Endothelial cell of umbilical vein (primary cell): ENCODE results near the gene ZNF283. TPM values are rescaled to one million over a fixed set of nuclear protein-coding genes. Genes with fewer than 3 reads are reported as not detected.

Experiments used
- BruUV-seq: library from RNA; stranded (reverse); fragments of 400-500 nt; replicated peaks from 2 replicates; lab custom pipeline; 2021; lab: Mats Ljungman, UMichigan
- CTCF ChIA-PET: fragments of 300-600, 350-600 bp; sonication (Branson Sonifier 250); formaldehyde crosslinking; loops from one replicate; lab custom pipeline; 2021; ENCODE audit warnings: antibody characterized with exemption, inconsistent platforms; lab: Charles Lee
- POLR2A ChIA-PET: fragments of 300-600, 350-600 bp; sonication (Branson Sonifier 250); formaldehyde crosslinking; loops from one replicate; lab custom pipeline; 2021; ENCODE audit warnings: antibody characterized with exemption, inconsistent platforms; lab: Charles Lee
- DNase-seq: peaks from one replicate; pipeline ENCODE4 v3.0.0-alpha.2; 2011; ENCODE audit warnings: low read depth, low spot score
- FAIRE-seq: peaks from 2 replicates; lab custom pipeline; 2011; peaks lifted over from hg19 to GRCh38; lab: Jason Lieb, UNC
- H2AFZ ChIP-seq: 2 replicates; pipeline ENCODE4 v1.6.0; 2012; ENCODE audit warnings: low read depth, low read length, control low read depth, inconsistent platforms
- H3K27ac ChIP-seq: 2 replicates; pipeline ENCODE4 v1.5.1; 2011; ENCODE audit warnings: low read depth, mild to moderate bottlenecking, control low read depth, low read length, moderate library complexity; ENCODE audit not compliant: insufficient read depth
- H3K27me3 ChIP-seq, 2 experiments: 2 replicates each; pipeline versions ENCODE4 v1.6.0 to v1.6.1; 2011; ENCODE audit warnings: low read length in 2 of 2, mixed read lengths in 1 of 2; ENCODE audit not compliant: control insufficient read depth in 2 of 2, insufficient read depth in 2 of 2
- H3K36me3 ChIP-seq, 2 experiments: 2 replicates in 1 of 2; 3 replicates in 1 of 2; pipeline ENCODE4 v1.5.1; 2011; ENCODE audit warnings: low read length in 2 of 2, mild to moderate bottlenecking in 1 of 2, moderate library complexity in 1 of 2; ENCODE audit not compliant: control insufficient read depth in 2 of 2, insufficient read depth in 2 of 2; ENCODE audit errors: extremely low read depth in 1 of 2
- H3K4me1 ChIP-seq: 3 replicates; pipeline ENCODE4 v1.5.1; 2011; ENCODE audit warnings: mild to moderate bottlenecking, low read length; ENCODE audit not compliant: control insufficient read depth, insufficient read depth; ENCODE audit errors: extremely low read depth
- H3K4me2 ChIP-seq: 2 replicates; pipeline ENCODE4 v1.6.1; 2011; ENCODE audit warnings: low read length, control low read depth, mixed read lengths; ENCODE audit not compliant: insufficient read depth
- H3K4me3 ChIP-seq, 3 experiments: fragments of 200-600 bp in 1 of 3; sonication (generic), shearing (Covaris generic) in 1 of 3; replicated peaks in 1 of 3; 2 replicates each; pipeline ENCODE4 v1.5.1; 2011 to 2016; ENCODE audit warnings: control low read depth in 3 of 3, low read length in 3 of 3, mild to moderate bottlenecking in 2 of 3, inconsistent platforms in 1 of 3, low read depth in 1 of 3, moderate library complexity in 1 of 3; ENCODE audit not compliant: insufficient read depth in 1 of 3
- H3K79me2 ChIP-seq: 2 replicates; pipeline ENCODE4 v1.6.0; 2012; ENCODE audit warnings: low read length, inconsistent platforms; ENCODE audit not compliant: control insufficient read depth, insufficient read depth
- H3K9ac ChIP-seq: replicated peaks from 2 replicates; pipeline ENCODE3; 2011; ENCODE audit warnings: low read length, control low read depth; ENCODE audit not compliant: insufficient read depth; ENCODE audit errors: extremely low read depth
- H3K9me1 ChIP-seq: replicated peaks from 3 replicates; pipeline ENCODE4 v1.6.0; 2011; ENCODE audit warnings: mild to moderate bottlenecking, low read length; ENCODE audit not compliant: control insufficient read depth, insufficient read depth; ENCODE audit errors: extremely low read depth
- H3K9me3 ChIP-seq: replicated peaks from 2 replicates; pipeline ENCODE4 v1.5.1; 2012; ENCODE audit warnings: low read length, inconsistent platforms; ENCODE audit not compliant: control insufficient read depth, insufficient read depth
- H4K20me1 ChIP-seq: replicated peaks from 2 replicates; pipeline ENCODE3; 2011; ENCODE audit warnings: mild to moderate bottlenecking, low read length; ENCODE audit not compliant: control insufficient read depth, insufficient read depth; ENCODE audit errors: extremely low read depth
- EZH2 ChIP-seq: IDR thresholded peaks from 2 replicates; pipeline ENCODE4 v1.6.1; 2012; ENCODE audit warnings: borderline replicate concordance, low read depth, mild to moderate bottlenecking, moderate library complexity, low read length, inconsistent platforms; ENCODE audit not compliant: severe bottlenecking
- FOS ChIP-seq: IDR thresholded peaks from 2 replicates; pipeline ENCODE4 v1.6.1; 2011; ENCODE audit warnings: mild to moderate bottlenecking, low read length, moderate library complexity, borderline replicate concordance; ENCODE audit not compliant: insufficient read depth
- GATA2 ChIP-seq: IDR thresholded peaks from 2 replicates; pipeline ENCODE4 v1.7.0; 2011; ENCODE audit warnings: low read depth, mild to moderate bottlenecking, moderate library complexity, mixed read lengths, low read length; ENCODE audit not compliant: insufficient read length, insufficient read depth
- JUN ChIP-seq: IDR thresholded peaks from 2 replicates; pipeline ENCODE4 v1.6.1; 2011; ENCODE audit warnings: borderline replicate concordance, low read depth; ENCODE audit not compliant: insufficient read length, insufficient read depth
- MYC ChIP-seq: IDR thresholded peaks from one replicate; pipeline ENCODE4 v1.6.1; 2011; ENCODE audit warnings: mild to moderate bottlenecking, low read depth, low read length
- POLR2A ChIP-seq: IDR thresholded peaks from 2 replicates; pipeline ENCODE4 v1.6.1; 2012; ENCODE audit warnings: low read depth, mild to moderate bottlenecking, control low read depth, low read length
- POLR2AphosphoS5 ChIP-seq: IDR thresholded peaks from 2 replicates; pipeline ENCODE4 v1.6.1; 2012; ENCODE audit warnings: low read depth, mild to moderate bottlenecking, control low read depth, low read length, moderate library complexity; ENCODE audit not compliant: insufficient read depth
- dilution Hi-C: fragments of 300-500 bp; cut with MboI; formaldehyde crosslinking; loops from one replicate; pipeline ENCODE4 v1.15.0; 2019; ENCODE audit warnings: low sequenced_read_pairs; ENCODE audit not compliant: extremely low pct_ligation_motif_present
- intact Hi-C: fragments of 100-400 bp; cut with micrococcal nuclease; formaldehyde crosslinking; loops from one replicate; pipeline ENCODE4 v1.10.0; 2022
- polyA plus RNA-seq, 4 experiments: library from polyadenylated mRNA; depleted of rRNA in 3 of 4; stranded (reverse) in 3 of 4; unstranded in 1 of 4; fragments of >200 nt; gene quantifications; 2 replicates each; pipeline versions ENCODE4 v1.2.1 to v1.2.3, GENCODE V29; 2011 to 2012; ENCODE audit warnings: missing spikeins in 1 of 4
- total RNA-seq: library from RNA; stranded (reverse); gene quantifications from 2 replicates; pipeline ENCODE4 v1.2.3, GENCODE V29; 2021
- TF ChIP-seq, protein P1 (sequence below): IDR thresholded peaks from 2 replicates; pipeline ENCODE4 v1.6.1; 2011; ENCODE audit not compliant: insufficient read depth, insufficient read length
- TF ChIP-seq, protein P2 (sequence below), 2 donors: IDR thresholded peaks; 1 replicate in 1 of 2; 2 replicates in 1 of 2; pipeline ENCODE4 v1.5.1; 2011; ENCODE audit warnings: low read length in 2 of 2, mild to moderate bottlenecking in 2 of 2, moderate library complexity in 2 of 2, control low read depth in 1 of 2, inconsistent platforms in 1 of 2, low read depth in 1 of 2; ENCODE audit not compliant: insufficient read depth in 1 of 2; ENCODE audit errors: extremely low read depth in 1 of 2

Gene ZNF283
- total and polyA plus RNA-seq, 2 donors (not counting 3 experiments of a cell fraction or from before 2014, with no cell fraction given), result 1.9 to 10.7 TPM

DNA sequence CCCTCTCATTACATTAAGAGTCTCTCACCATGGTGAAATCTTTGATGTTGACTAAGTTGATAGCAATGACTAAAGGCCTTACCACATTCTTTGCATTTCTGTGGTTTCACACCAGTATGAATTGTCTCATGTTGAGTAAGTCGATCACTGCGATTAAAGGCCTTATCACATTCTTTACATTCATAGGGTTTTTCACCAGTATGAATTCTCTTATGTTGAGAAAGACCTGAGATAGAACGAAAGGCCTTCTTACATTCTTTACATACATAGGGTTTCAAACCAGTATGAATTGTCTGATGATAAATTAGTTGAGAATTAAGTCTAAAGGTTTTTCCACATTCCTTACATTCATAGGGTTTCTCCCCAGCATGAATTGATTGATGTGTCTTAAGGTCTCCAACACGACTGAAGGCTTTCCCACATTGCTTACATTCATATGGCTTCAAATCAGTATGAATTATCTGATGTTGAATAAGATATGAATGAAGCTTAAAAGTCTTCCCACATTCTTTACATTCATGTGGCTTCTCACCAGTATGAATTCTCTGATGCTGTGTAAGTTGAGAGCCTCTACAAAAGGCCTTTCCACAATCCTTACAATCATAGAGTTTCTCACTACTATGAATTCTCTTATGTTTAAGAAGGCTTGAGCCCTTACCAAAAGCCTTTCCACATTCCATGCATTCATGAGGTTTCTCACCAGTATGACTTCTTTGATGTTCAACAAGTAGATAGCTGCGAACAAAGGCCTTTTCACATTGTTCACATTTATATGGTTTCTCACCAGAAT is 45.6 kb downstream of the ZNF283 start:
- FAIRE-seq (no peak), DNase-seq (peak; percentile 3)
- Histone ChIP-seq H3K9me1 (no peaks in the 10 kb centered on the region), H4K20me1 (no peaks in the 10 kb centered on the region), H3K9ac (no peak overlapping the region), H3K27me3 (no peaks in the 10 kb centered on the region), H3K36me3 (no peaks in the 10 kb centered on the region), H3K4me2 (no peak overlapping the region), H3K79me2 (no peaks in the 10 kb centered on the region), H2AFZ (no peak overlapping the region), H3K4me3 (no peak overlapping the region), H3K9me3 (no peaks in the 10 kb centered on the region), H3K27ac (no peak overlapping the region), H3K4me1 (no peaks in the 10 kb centered on the region)
- intact Hi-C loops, result no loop called here
- no TSS peak for BruUV-seq
- dilution Hi-C loops, result no loop called here
- TF ChIP-seq, protein P1, sequence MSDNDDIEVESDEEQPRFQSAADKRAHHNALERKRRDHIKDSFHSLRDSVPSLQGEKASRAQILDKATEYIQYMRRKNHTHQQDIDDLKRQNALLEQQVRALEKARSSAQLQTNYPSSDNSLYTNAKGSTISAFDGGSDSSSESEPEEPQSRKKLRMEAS, result no peak
- TF ChIP-seq JUN (no peak), POLR2AphosphoS5 (no peak), GATA2 (no peak), EZH2 (no peak), POLR2A (no peak), FOS (no peak), MYC (no peak)
- TF ChIP-seq, protein P2, sequence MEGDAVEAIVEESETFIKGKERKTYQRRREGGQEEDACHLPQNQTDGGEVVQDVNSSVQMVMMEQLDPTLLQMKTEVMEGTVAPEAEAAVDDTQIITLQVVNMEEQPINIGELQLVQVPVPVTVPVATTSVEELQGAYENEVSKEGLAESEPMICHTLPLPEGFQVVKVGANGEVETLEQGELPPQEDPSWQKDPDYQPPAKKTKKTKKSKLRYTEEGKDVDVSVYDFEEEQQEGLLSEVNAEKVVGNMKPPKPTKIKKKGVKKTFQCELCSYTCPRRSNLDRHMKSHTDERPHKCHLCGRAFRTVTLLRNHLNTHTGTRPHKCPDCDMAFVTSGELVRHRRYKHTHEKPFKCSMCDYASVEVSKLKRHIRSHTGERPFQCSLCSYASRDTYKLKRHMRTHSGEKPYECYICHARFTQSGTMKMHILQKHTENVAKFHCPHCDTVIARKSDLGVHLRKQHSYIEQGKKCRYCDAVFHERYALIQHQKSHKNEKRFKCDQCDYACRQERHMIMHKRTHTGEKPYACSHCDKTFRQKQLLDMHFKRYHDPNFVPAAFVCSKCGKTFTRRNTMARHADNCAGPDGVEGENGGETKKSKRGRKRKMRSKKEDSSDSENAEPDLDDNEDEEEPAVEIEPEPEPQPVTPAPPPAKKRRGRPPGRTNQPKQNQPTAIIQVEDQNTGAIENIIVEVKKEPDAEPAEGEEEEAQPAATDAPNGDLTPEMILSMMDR (IDR thresholded peaks at IDR 0.05; ENCODE audit: extremely low read depth in 1 of 2, insufficient read depth in 1 of 2, low read depth in 1 of 2, low read length in 2 of 2), result no peak
- ChIA-PET CTCF (no interaction called here), POLR2A (no interaction called here)
